K562 (cell line): ENCODE results near the gene NEMF. TPM values are rescaled to one million over a fixed set of nuclear protein-coding genes. Genes with fewer than 3 reads are reported as not detected.

ENCODE experiments used
- EP300 ChIP-seq: IDR thresholded peaks from 2 replicates; pipeline ENCODE4 v1.6.1; 2012; ENCODE audit warnings: low read length, improper control_type of control experiment
- KAT8 ChIP-seq: fragments of 450-650 bp; IDR thresholded peaks from 2 replicates; pipeline ENCODE4 v1.6.1; 2016; ENCODE audit warnings: low read depth, mild to moderate bottlenecking
- MAFK ChIP-seq: IDR thresholded peaks from 2 replicates; pipeline ENCODE4 v1.6.1; 2011; ENCODE audit warnings: low read length, improper control_type of control experiment
- ZMIZ1 ChIP-seq, 2 experiments: fragments of 150-350 bp in 1 of 2; IDR thresholded peaks; 2 replicates each; pipeline ENCODE4 v1.6.1; 2012 to 2016; ENCODE audit warnings: low read depth in 2 of 2, low read length in 2 of 2, mild to moderate bottlenecking in 1 of 2, moderate library complexity in 1 of 2
- ZNF24 ChIP-seq: fragments of 450-650 bp; IDR thresholded peaks from 2 replicates; pipeline ENCODE4 v1.6.1; 2016
- polyA plus RNA-seq, 8 experiments: library from polyadenylated mRNA; depleted of rRNA in 4 of 8; stranded (reverse) in 5 of 8; unstranded in 3 of 8; fragments of >200 nt; fragmentation: Nextera tagmentation in 2 of 8; fragmentation: Illumina TruSeq in 1 of 8; extraction: Ambion mirVana in 2 of 8; extraction: Trizol in 1 of 8; gene quantifications; 2 replicates each; pipeline versions ENCODE4 v1.2.1 to v1.2.3, GENCODE V29; 2011 to 2014; ENCODE audit warnings: inconsistent platforms in 1 of 8, missing spikeins in 1 of 8
- total RNA-seq, 7 experiments: library from RNA; depleted of rRNA in 6 of 7; stranded (reverse); fragments of >200 nt in 6 of 7; fragmentation: Illumina TruSeq in 2 of 7; extraction: Trizol in 2 of 7; gene quantifications; 2 replicates each; pipeline versions ENCODE4 v1.2.1 to v1.2.3, GENCODE V29; 2011 to 2021; ENCODE audit warnings: low replicate concordance in 1 of 7
- TF ChIP-seq, protein P1 (sequence below), 2 experiments: fragments of 450-650 bp; formaldehyde crosslinking in 1 of 2; IDR thresholded peaks; 2 replicates each; pipeline versions ENCODE4 v1.4.0 to v1.6.1; 2014 to 2020; ENCODE audit warnings: mild to moderate bottlenecking in 2 of 2, borderline replicate concordance in 1 of 2, low read depth in 1 of 2
- TF ChIP-seq, protein P2 (sequence below), 3 experiments: IDR thresholded peaks in 2 of 3; conservative IDR thresholded peaks in 1 of 3; 2 replicates each; pipeline ENCODE4 v1.5.1; 2011 to 2012; ENCODE audit warnings: low read length in 3 of 3, mild to moderate bottlenecking in 3 of 3, control low read depth in 2 of 3, improper control_type of control experiment in 1 of 3, inconsistent platforms in 1 of 3, low read depth in 1 of 3, mixed read lengths in 1 of 3, moderate library complexity in 1 of 3; ENCODE audit not compliant: insufficient read depth in 2 of 3

Gene NEMF
- total and polyA plus RNA-seq, 9 of the 15 experiments (the other 6 are each of a cell fraction or from before 2014, with no cell fraction given) = 38.8 to 94.4 (median 61.0) TPM

- TF ChIP-seq, protein P1, sequence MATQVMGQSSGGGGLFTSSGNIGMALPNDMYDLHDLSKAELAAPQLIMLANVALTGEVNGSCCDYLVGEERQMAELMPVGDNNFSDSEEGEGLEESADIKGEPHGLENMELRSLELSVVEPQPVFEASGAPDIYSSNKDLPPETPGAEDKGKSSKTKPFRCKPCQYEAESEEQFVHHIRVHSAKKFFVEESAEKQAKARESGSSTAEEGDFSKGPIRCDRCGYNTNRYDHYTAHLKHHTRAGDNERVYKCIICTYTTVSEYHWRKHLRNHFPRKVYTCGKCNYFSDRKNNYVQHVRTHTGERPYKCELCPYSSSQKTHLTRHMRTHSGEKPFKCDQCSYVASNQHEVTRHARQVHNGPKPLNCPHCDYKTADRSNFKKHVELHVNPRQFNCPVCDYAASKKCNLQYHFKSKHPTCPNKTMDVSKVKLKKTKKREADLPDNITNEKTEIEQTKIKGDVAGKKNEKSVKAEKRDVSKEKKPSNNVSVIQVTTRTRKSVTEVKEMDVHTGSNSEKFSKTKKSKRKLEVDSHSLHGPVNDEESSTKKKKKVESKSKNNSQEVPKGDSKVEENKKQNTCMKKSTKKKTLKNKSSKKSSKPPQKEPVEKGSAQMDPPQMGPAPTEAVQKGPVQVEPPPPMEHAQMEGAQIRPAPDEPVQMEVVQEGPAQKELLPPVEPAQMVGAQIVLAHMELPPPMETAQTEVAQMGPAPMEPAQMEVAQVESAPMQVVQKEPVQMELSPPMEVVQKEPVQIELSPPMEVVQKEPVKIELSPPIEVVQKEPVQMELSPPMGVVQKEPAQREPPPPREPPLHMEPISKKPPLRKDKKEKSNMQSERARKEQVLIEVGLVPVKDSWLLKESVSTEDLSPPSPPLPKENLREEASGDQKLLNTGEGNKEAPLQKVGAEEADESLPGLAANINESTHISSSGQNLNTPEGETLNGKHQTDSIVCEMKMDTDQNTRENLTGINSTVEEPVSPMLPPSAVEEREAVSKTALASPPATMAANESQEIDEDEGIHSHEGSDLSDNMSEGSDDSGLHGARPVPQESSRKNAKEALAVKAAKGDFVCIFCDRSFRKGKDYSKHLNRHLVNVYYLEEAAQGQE (IDR thresholded peaks at IDR 0.05; ENCODE audit: borderline replicate concordance) = peak; percentile 42; the same call in 1 of the 2 replicates
- TF ChIP-seq, protein P1 (CRISPR knock-in tag; IDR thresholded peaks at IDR 0.05; ENCODE audit: low read depth) = no peak
- TF ChIP-seq, protein P2, sequence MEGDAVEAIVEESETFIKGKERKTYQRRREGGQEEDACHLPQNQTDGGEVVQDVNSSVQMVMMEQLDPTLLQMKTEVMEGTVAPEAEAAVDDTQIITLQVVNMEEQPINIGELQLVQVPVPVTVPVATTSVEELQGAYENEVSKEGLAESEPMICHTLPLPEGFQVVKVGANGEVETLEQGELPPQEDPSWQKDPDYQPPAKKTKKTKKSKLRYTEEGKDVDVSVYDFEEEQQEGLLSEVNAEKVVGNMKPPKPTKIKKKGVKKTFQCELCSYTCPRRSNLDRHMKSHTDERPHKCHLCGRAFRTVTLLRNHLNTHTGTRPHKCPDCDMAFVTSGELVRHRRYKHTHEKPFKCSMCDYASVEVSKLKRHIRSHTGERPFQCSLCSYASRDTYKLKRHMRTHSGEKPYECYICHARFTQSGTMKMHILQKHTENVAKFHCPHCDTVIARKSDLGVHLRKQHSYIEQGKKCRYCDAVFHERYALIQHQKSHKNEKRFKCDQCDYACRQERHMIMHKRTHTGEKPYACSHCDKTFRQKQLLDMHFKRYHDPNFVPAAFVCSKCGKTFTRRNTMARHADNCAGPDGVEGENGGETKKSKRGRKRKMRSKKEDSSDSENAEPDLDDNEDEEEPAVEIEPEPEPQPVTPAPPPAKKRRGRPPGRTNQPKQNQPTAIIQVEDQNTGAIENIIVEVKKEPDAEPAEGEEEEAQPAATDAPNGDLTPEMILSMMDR (IDR thresholded peaks at IDR 0.05 in 2 of 3, conservative IDR thresholded peaks at IDR 0.05 in 1 of 3; ENCODE audit: insufficient read depth in 2 of 3, low read depth in 1 of 3, low read length in 3 of 3) = peak; percentile 73 to 87 (median 81)
- TF ChIP-seq MAFK = no peak
- TF ChIP-seq ZNF24 = peak; percentile 61; the same call in 1 of the 2 replicates
- TF ChIP-seq ZMIZ1 (IDR thresholded peaks at IDR 0.05; ENCODE audit: low read depth in 2 of 2, low read length in 2 of 2) = 0 out of 4 replicates have a peak, but pooled peaks of 1 of the 2 experiments have one; percentile 30
- TF ChIP-seq KAT8 = no peak
- TF ChIP-seq EP300 = 0 out of 2 replicates have a peak, but pooled peaks have one; percentile 20
Measured at GRCh38 chr14:49865431-49865859, 12.9 kb upstream of the NEMF start (continued).
